HG02763 (cell line): ENCODE results near the gene RCCD1.

Experiments used
- ATAC-seq: cut with Tn5 transposase; IDR thresholded peaks from one replicate; pipeline ENCODE4 v1.9.1; 2021; ENCODE audit warnings: mild to moderate bottlenecking, moderate library complexity; ENCODE audit not compliant: unreplicated experiment

The RCCD1 gene

DNA sequence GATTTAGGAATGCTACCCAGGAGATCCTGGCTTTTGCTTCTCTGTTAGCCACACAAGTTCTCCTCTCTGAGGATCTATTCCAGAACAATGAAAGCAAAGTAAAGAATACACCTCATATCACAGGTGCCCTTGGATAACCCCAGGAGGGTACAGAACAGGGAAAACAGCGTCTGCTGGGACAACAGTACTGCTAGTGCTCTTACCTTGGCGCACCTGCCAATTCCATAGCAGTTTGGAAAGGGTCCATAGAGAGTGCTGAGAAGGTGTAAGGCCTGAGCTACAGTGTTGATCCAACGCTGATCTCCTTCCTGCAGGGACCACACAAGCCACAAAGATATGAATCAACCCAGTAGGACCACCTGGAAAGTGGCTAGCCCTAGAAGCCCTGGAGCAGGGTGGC lies 52.6 kb downstream of the RCCD1 start:
- no peak for ATAC-seq
